Measurements from ENCODE around the gene VWA8. TPM values are rescaled to one million over a fixed set of nuclear protein-coding genes. Genes with fewer than 3 reads are reported as not detected.

The VWA8 gene
- total RNA-seq, 1 experiment from 2014 or later = 22.6 TPM

DNA sequence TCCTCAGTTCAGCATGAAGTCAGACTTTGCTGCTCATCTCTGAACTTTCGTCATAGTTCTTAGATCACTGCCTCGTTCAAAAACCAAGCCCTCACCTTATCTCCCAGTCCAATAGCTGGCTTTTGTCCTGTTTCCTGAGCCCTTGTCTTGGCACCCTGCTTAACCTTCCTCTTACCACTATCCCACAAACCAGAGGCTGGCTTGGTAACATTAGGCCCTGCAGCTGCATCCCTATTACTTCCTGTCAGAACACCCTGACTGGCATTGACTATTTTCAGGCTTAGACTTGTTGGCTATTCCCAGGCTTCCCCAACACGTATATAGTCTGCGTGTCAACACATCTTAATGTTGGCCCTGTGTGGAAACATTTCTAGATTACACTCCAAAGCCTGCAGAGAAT lies 172.4 kb downstream of the VWA8 start:
- no peak overlapping the region for H2AFZ ChIP-seq (ENCODE audit: low read depth, low read length, poor library complexity, severe bottlenecking)
- H3K4me1 ChIP-seq (ENCODE audit: control insufficient read depth in 1 of 2, insufficient read depth in 2 of 2, low read length in 2 of 2) = no peaks in the 10 kb centered on the region
- no peak overlapping the region for H3K4me3 ChIP-seq (replicated peaks in 1 of 2; ENCODE audit: low read depth in 1 of 2, low read length in 2 of 2)
- H3K4me2 ChIP-seq (ENCODE audit: low read length) = no peak overlapping the region
- 0 out of 2 replicates have a peak, but pooled peaks cover 3% of the 10 kb centered on the region for H3K79me2 ChIP-seq (ENCODE audit: insufficient read depth, low read length)
- H3K9ac ChIP-seq (ENCODE audit: low read length) = no peak overlapping the region
- H4K20me1 ChIP-seq (ENCODE audit: insufficient read depth) = no peaks in the 10 kb centered on the region
- ChIA-PET POLR2A (no interaction called here), RAD21 (ENCODE audit: low non-redundant PET in 1 of 2, low total read pairs in 2 of 2, uncharacterized antibody in 2 of 2, unreplicated experiment in 2 of 2) (no interaction called here), CTCF (no interaction called here)
- ATAC-seq (no peak), DNase-seq (ENCODE audit: low read depth, low spot score) (no peak)
- H3K27ac ChIP-seq (ENCODE audit: low read depth, low read length) = no peak overlapping the region
- no peaks in the 10 kb centered on the region for H3K27me3 ChIP-seq (ENCODE audit: insufficient read depth, low read length)
- intact Hi-C loops (cut with micrococcal nuclease) = no loop called here
- no peaks in the 10 kb centered on the region for H3K9me2 ChIP-seq (ENCODE audit: insufficient read depth)
- H3K36me3 ChIP-seq (ENCODE audit: control insufficient read depth in 1 of 2, insufficient read depth in 2 of 2, low read length in 2 of 2) = no peaks in the 10 kb centered on the region
- H3K9me3 ChIP-seq (ENCODE audit: control insufficient read depth in 1 of 2, insufficient read depth in 1 of 2, low read depth in 1 of 2, low read length in 2 of 2) = no peaks in the 10 kb centered on the region
- BruUV-seq (replicated peaks) = no TSS peak
- TF ChIP-seq EZH2phosphoT487 (IDR thresholded peaks at IDR 0.05; ENCODE audit: borderline replicate concordance) (no peak), CBX3 (IDR thresholded peaks at IDR 0.05; ENCODE audit: low read depth) (no peak)

DNA sequence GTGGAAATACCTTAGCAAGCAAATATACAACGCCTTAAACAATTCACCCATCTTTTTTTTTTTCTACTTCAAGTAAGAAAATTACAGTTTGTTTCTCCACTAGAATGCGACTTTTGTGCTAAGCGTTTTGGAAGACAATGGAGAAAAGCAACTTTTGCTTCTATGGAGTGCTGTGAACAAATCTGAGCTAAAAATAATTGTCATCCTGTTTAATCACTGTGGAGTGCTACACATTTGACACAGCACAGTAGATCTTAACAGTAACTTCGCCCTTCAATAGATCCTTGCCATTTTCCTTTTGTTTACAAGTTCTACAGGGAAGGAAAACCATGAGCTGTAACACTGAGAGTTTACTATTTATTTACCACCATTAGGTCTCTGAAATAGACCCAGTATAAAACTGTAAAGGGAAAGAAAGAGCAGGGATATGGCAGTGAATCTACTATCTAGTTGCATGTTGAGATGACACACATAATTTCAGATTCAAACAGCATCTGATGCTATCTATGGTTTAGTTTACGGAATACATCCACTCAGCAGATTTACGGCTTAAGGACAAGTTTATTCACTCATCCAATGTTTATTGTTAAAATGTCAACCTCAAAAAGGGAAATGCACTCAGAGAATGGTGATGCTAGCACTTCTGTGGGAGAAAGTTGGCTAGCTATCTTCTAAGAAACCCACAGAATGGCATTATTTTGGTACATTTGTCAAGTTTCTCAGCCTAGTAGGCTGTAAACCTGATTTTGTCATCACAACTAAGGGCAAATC lies 175.3 kb downstream of the VWA8 start:
- Histone ChIP-seq H3K27me3 (ENCODE audit: insufficient read depth, low read length) (no peaks in the 10 kb centered on the region), H3K9me2 (ENCODE audit: insufficient read depth) (no peaks in the 10 kb centered on the region), H3K9ac (ENCODE audit: low read length) (no peak overlapping the region), H3K4me1 (ENCODE audit: control insufficient read depth in 1 of 2, insufficient read depth in 2 of 2, low read length in 2 of 2) (peaks cover 0 to 5% of the 10 kb centered on the region in 2 experiments; a peak in 1 of 4 replicates), H3K27ac (ENCODE audit: low read depth, low read length) (no peak overlapping the region), H3K9me3 (ENCODE audit: control insufficient read depth in 1 of 2, insufficient read depth in 1 of 2, low read depth in 1 of 2, low read length in 2 of 2) (no peaks in the 10 kb centered on the region), H3K4me3 (replicated peaks in 1 of 2; ENCODE audit: low read depth in 1 of 2, low read length in 2 of 2) (no peak overlapping the region), H2AFZ (ENCODE audit: low read depth, low read length, poor library complexity, severe bottlenecking) (no peak overlapping the region), H3K36me3 (ENCODE audit: control insufficient read depth in 1 of 2, insufficient read depth in 2 of 2, low read length in 2 of 2) (no peaks in the 10 kb centered on the region), H3K79me2 (ENCODE audit: insufficient read depth, low read length) (0 out of 2 replicates have a peak, but pooled peaks cover 3% of the 10 kb centered on the region), H3K4me2 (ENCODE audit: low read length) (no peak overlapping the region), H4K20me1 (ENCODE audit: insufficient read depth) (no peaks in the 10 kb centered on the region)
- CTCF ChIA-PET = no interaction called here
- RAD21 ChIA-PET (ENCODE audit: low non-redundant PET in 1 of 2, low total read pairs in 2 of 2, uncharacterized antibody in 2 of 2, unreplicated experiment in 2 of 2) = no interaction called here
- ATAC-seq (no peak), DNase-seq (ENCODE audit: low read depth, low spot score) (no peak)
- POLR2A ChIA-PET = no interaction called here
- intact Hi-C loops (cut with micrococcal nuclease) = no loop called here
- no TSS peak for BruUV-seq (replicated peaks)
- TF ChIP-seq CEBPB (IDR thresholded peaks at IDR 0.05; ENCODE audit: low read depth) (no peak), ZNF274 (IDR thresholded peaks at IDR 0.05; ENCODE audit: low read depth, low read length) (no peak), ELF1 (IDR thresholded peaks at IDR 0.05; ENCODE audit: borderline replicate concordance, low read depth) (no peak), CBX3 (IDR thresholded peaks at IDR 0.05; ENCODE audit: low read depth) (no peak), FOSL1 (IDR thresholded peaks at IDR 0.05; ENCODE audit: low read depth) (no peak), SIN3A (IDR thresholded peaks at IDR 0.05; ENCODE audit: low read depth) (no peak), POLR2AphosphoS5 (IDR thresholded peaks at IDR 0.05; ENCODE audit: low read depth, low read length) (no peak), EGR1 (IDR thresholded peaks at IDR 0.05; ENCODE audit: low read depth) (no peak), EZH2phosphoT487 (IDR thresholded peaks at IDR 0.05; ENCODE audit: borderline replicate concordance) (no peak), RAD21 (IDR thresholded peaks at IDR 0.05; ENCODE audit: low read depth) (no peak), EZH2 (IDR thresholded peaks at IDR 0.05) (no peak), YY1 (IDR thresholded peaks at IDR 0.05; ENCODE audit: extremely low read depth, insufficient replicate concordance, low read depth, low read length) (no peak), SRF (IDR thresholded peaks at IDR 0.05; ENCODE audit: low read depth) (no peak), JUND (IDR thresholded peaks at IDR 0.05) (no peak), TCF7L2 (IDR thresholded peaks at IDR 0.05; ENCODE audit: borderline replicate concordance, extremely low read depth, insufficient read depth, insufficient read length) (no peak), POLR2A (IDR thresholded peaks at IDR 0.05; ENCODE audit: borderline replicate concordance, extremely low read depth, insufficient read depth, insufficient read length) (no peak), SP1 (IDR thresholded peaks at IDR 0.05; ENCODE audit: low read depth) (no peak)
- TF ChIP-seq, protein P1, sequence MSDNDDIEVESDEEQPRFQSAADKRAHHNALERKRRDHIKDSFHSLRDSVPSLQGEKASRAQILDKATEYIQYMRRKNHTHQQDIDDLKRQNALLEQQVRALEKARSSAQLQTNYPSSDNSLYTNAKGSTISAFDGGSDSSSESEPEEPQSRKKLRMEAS (IDR thresholded peaks at IDR 0.05) = no peak
- TF ChIP-seq, protein P2, sequence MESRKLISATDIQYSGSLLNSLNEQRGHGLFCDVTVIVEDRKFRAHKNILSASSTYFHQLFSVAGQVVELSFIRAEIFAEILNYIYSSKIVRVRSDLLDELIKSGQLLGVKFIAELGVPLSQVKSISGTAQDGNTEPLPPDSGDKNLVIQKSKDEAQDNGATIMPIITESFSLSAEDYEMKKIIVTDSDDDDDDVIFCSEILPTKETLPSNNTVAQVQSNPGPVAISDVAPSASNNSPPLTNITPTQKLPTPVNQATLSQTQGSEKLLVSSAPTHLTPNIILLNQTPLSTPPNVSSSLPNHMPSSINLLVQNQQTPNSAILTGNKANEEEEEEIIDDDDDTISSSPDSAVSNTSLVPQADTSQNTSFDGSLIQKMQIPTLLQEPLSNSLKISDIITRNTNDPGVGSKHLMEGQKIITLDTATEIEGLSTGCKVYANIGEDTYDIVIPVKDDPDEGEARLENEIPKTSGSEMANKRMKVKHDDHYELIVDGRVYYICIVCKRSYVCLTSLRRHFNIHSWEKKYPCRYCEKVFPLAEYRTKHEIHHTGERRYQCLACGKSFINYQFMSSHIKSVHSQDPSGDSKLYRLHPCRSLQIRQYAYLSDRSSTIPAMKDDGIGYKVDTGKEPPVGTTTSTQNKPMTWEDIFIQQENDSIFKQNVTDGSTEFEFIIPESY (IDR thresholded peaks at IDR 0.05; ENCODE audit: extremely low read depth, insufficient replicate concordance, low read length) = no peak

Data from HCT116 (cell line).